Regular cardiac myocyte (primary cell): ENCODE data around the gene AURKB. TPM values are rescaled to one million over a fixed set of nuclear protein-coding genes. Genes with fewer than 3 reads are reported as not detected.

Source experiments
- total RNA-seq: library from RNA; depleted of rRNA; stranded (reverse); fragments of >200 nt; gene quantifications from 2 replicates; pipeline ENCODE4 v1.2.3, GENCODE V29; 2014

The AURKB gene
- 4.2 and 45.6 TPM in 2 replicates for total RNA-seq

DNA sequence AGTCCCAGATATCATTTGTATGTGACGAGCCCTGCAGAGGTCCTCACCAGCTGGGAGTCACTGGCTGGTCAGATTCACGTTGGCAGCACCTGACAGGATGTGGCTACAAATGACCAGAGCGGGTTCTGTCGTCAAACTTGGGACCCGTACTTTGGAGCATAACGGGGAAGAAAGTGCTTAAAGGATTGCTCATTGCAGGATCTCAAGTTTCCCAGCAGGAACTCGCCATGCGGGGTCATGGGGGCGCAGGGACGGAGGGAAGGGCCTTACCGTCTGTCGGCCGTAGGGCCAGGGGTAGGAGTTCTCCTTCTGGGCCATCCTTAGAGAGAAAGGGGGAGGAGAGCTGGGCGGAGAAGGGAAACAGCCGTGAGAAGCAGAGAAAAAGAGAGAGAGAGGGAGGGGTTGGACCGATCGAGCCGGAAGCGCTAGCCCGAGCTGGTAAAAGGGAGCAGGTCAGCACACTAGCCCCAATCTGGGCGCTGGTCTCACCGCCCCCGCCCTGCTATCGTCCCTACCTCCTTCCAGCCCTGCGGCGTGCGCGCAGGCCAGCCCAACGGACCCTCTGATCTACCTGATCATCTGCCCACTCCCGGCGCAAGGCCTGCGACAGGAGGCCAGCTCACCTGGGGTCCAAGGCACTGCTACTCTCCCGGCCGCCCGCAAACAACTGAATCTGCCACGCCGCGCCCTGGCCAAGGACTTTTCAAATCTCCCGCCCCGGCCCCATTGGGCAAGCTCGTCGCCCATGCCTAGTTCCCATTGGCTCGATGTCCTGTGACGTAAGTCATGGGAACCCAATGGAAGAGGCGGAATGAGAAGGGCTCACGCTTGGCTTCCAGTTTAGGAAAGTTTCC lies at the start of gene AURKB:
Gene AURKB, minus strand, starts transcription at position 669 of the 854 bp plus-strand sequence. Its CDS starts 351 bp downstream, at position 318.

DNA sequence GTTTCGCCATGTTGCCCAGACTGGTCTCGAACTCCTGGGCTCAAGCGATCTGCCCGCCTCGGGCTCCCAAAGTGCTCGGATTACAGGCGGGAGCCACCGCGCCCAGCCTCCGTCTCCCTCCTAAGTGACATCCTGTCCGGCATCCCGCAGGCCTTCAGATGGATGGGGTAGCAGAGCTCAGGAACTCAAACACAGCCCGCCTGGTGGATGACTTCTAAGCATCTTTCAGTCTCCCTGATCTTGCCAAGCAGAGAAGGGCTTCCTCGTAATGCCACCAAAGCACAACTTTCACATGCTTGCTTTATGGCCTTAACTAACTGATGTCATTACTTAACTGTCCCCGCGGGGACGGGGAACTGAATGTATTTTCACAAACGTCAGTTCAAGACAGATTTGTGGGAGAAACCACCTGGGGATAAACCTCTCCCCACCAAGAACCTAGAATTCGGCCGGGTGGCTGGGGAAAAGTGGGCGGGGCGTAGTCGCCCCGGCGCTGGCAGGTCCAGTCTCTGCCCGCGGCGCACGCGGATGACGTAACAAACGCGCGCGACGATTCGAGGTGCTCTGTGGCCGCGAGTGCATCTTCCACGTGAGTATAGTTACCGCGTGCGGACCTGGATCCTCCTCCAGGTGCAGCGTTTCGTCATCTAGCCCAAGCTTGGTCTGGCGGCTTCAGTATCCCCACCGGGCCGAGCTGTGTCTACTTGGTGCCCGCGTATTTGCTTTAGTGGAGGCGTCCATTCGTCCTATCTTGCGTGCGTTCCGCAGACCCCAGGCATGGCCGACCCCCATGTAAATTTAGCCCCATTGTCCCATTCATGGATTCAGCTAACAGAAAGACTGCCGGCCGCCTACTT lies 38.6 kb upstream of the AURKB start, which contains the start of gene PFAS:
Gene PFAS, plus strand, starts transcription at position 539 of the 857 bp plus-strand sequence. CDS start 4,649 bp downstream, outside the sequence.

GRCh38 chr17:8189711-8190477 lies 20.5 kb downstream of the AURKB start, which contains the start of gene BORCS6:
Gene BORCS6, minus strand, starts transcription at chr17:8190180. Its CDS starts 40 bp downstream, at chr17:8190140.

GRCh38 chr17:8176197-8176940 lies 34.0 kb downstream of the AURKB start, which contains the start of gene TMEM107:
Gene TMEM107, minus strand, starts transcription at chr17:8176380. Its CDS starts 94 bp downstream, at chr17:8176286.

DNA sequence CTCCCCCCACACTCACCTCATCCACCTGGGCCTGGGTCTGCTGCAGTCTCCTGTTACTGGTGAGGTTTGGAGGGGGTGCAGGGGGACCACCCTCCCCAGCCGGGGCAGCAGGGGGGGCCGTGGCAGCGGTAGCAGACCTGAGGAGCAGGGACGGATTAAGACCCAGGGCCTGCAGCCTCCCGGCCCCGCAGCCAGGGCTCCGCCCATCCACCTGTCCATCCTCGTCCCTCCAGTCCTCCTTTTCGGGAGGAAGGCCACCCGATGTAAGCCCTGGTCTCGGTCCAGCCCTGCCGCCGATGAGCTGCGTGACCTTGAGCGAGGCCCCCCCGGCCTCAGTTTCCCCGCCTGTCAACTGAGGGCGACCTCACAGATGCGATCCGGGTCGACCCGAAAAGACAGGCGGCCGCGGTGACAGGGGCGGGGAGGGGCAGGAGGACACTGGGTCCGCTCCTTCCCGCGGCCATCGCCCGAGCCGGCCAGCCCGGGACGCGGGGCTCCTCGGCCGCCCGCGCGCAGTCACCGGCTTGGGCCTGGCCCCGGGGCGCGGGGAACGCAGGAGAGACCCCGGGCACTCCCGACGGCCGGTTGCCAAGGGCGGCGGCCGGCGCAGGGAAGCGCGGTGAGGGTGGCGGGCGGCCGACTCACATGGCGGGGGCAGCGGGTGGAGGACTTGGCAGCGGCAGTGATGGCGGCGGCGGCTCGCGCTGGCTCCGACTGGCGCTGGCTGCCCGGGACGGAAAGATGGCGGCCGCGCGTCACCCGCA lies 48.0 kb downstream of the AURKB start, which contains the start of gene VAMP2:
Gene VAMP2, minus strand, starts transcription at position 716 of the 764 bp plus-strand sequence. Its CDS starts 69 bp downstream, at position 647.

Other genes with a start within 250 kb of the AURKB start
- not detected in 2 replicates for gene GUCY2D, start 208.0 kb downstream of the AURKB start, total RNA-seq
- gene ALOX15B, start 171.5 kb downstream of the AURKB start, total RNA-seq, result 0.56 TPM in 1 of 2 replicates, not detected in the other
- not detected in 2 replicates for gene ALOX12B, start 122.9 kb downstream of the AURKB start, total RNA-seq
- under 0.01 TPM in 1 of 2 replicates, not detected in the other for gene ALOXE3, start 92.1 kb downstream of the AURKB start, total RNA-seq
- gene HES7, start 86.5 kb downstream of the AURKB start, total RNA-seq, result not detected in 2 replicates
- 2.5 and 3.7 TPM in 2 replicates for gene PER1, start 58.2 kb downstream of the AURKB start, total RNA-seq
- gene VAMP2, start 47.6 kb downstream of the AURKB start, total RNA-seq, result 3.3 and 8.2 TPM in 2 replicates
- 22.3 and 32.0 TPM in 2 replicates for gene TMEM107, start 34.2 kb downstream of the AURKB start, total RNA-seq
- gene BORCS6, start 20.4 kb downstream of the AURKB start, total RNA-seq, result 6.9 and 7.6 TPM in 2 replicates
- gene CTC1, start 37.5 kb upstream of the AURKB start, total RNA-seq, result 3.8 and 4.8 TPM in 2 replicates
- gene PFAS, start 38.7 kb upstream of the AURKB start, total RNA-seq, result 9.9 and 51.4 TPM in 2 replicates
- 5.4 and 20.1 TPM in 2 replicates for gene RANGRF, start 78.1 kb upstream of the AURKB start, total RNA-seq
- gene SLC25A35, start 84.8 kb upstream of the AURKB start, total RNA-seq, result 0.19 and 0.56 TPM in 2 replicates
- gene ARHGEF15, start 99.7 kb upstream of the AURKB start, total RNA-seq, result under 0.01 TPM in 1 of 2 replicates, not detected in the other
- gene ODF4, start 129.3 kb upstream of the AURKB start, total RNA-seq, result not detected in 2 replicates
- 3,937 and 4,229 TPM in 2 replicates for gene RPL26, start 172.6 kb upstream of the AURKB start, total RNA-seq
- gene RNF222, start 187.3 kb upstream of the AURKB start, total RNA-seq, result not detected in 2 replicates
- 52.4 and 57.3 TPM in 2 replicates for gene NDEL1, start 225.3 kb upstream of the AURKB start, total RNA-seq